Hepatocyte (in vitro differentiated cells): ENCODE data around the gene PLD2. TPM values are rescaled to one million over a fixed set of nuclear protein-coding genes. Genes with fewer than 3 reads are reported as not detected.
A peak's percentile ranks its signal among the peaks of the same experiment; 100 is the strongest.
"Not testable (repeated sequence)": the region's sequence is repeated elsewhere in the genome, so short reads cannot be mapped to it uniquely, and the experiment has no call there.

ENCODE experiments used
- DNase-seq: peaks from one replicate; pipeline ENCODE4 v3.0.0-alpha.2; 2016; ENCODE audit warnings: low spot score
- H2AFZ ChIP-seq: fragments of 200-600 bp; sonication (generic); 2 replicates; pipeline ENCODE4 v1.6.0; 2016; ENCODE audit warnings: antibody characterized with exemption, mild to moderate bottlenecking
- H3K27ac ChIP-seq: fragments of 200-600 bp; sonication (generic); 2 replicates; pipeline ENCODE4 v1.5.1; 2016; ENCODE audit warnings: mild to moderate bottlenecking
- H3K27me3 ChIP-seq: fragments of 200-600 bp; sonication (generic); 2 replicates; pipeline ENCODE4 v1.6.1; 2016
- H3K36me3 ChIP-seq: fragments of 200-600 bp; sonication (generic); replicated peaks from 2 replicates; pipeline ENCODE4 v1.5.1; 2016; ENCODE audit warnings: low read depth; ENCODE audit not compliant: insufficient read depth
- H3K4me1 ChIP-seq: fragments of 200-600 bp; sonication (generic); 2 replicates; pipeline ENCODE4 v1.5.1; 2016; ENCODE audit warnings: mild to moderate bottlenecking, moderate library complexity; ENCODE audit not compliant: insufficient read depth
- H3K4me2 ChIP-seq: fragments of 200-600 bp; sonication (generic); 2 replicates; pipeline ENCODE4 v1.6.0; 2016
- H3K4me3 ChIP-seq: fragments of 200-600 bp; sonication (generic); 2 replicates; pipeline ENCODE4 v1.5.1; 2016; ENCODE audit warnings: mild to moderate bottlenecking
- H3K79me2 ChIP-seq: fragments of 200-600 bp; sonication (generic); 2 replicates; pipeline ENCODE4 v1.6.0; 2017; ENCODE audit warnings: mild to moderate bottlenecking
- H3K9me2 ChIP-seq: fragments of 200-600 bp; sonication (generic); replicated peaks from 2 replicates; pipeline ENCODE4 v1.6.0; 2017; ENCODE audit warnings: mild to moderate bottlenecking; ENCODE audit not compliant: insufficient read depth
- H3K9me3 ChIP-seq: fragments of 200-600 bp; sonication (generic); 2 replicates; pipeline ENCODE4 v1.5.1; 2016; ENCODE audit warnings: low read depth, mild to moderate bottlenecking
- H4K20me1 ChIP-seq: fragments of 200-600 bp; sonication (generic); 2 replicates; pipeline ENCODE4 v1.6.0; 2016; ENCODE audit warnings: mild to moderate bottlenecking; ENCODE audit not compliant: insufficient read depth, poor library complexity, severe bottlenecking
- EZH2 ChIP-seq: fragments of 200-600 bp; sonication (generic); IDR thresholded peaks from 2 replicates; pipeline ENCODE4 v1.6.1; 2016; ENCODE audit warnings: antibody characterized with exemption, mild to moderate bottlenecking, borderline replicate concordance
- EZH2phosphoT487 ChIP-seq: fragments of 200-600 bp; sonication (generic); IDR thresholded peaks from one replicate; pipeline ENCODE4 v1.6.1; 2018; ENCODE audit warnings: antibody characterized with exemption, mild to moderate bottlenecking, low read depth, moderate library complexity; ENCODE audit not compliant: unreplicated experiment, severe bottlenecking
- WGBS: methylation state at CpG from one replicate; pipeline ENCODE4 v1.1.6; 2016; ENCODE audit warnings: low lambda C conversion rate; ENCODE audit errors: missing lambda C conversion rate; 5-methylcytosine and 5-hydroxymethylcytosine counted together
- polyA plus RNA-seq: library from polyadenylated mRNA; unstranded; fragments of >200 nt; fragmentation: Nextera tagmentation; extraction: Ambion mirVana; gene quantifications from 2 replicates; pipeline ENCODE4 v1.2.1, GENCODE V29; 2016
- total RNA-seq: library from RNA; depleted of rRNA; stranded (reverse); fragments of >200 nt; gene quantifications from 2 replicates; pipeline ENCODE4 v1.2.3, GENCODE V29; 2014
- TF ChIP-seq, protein P1 (sequence below): fragments of 200-600 bp; sonication (generic); IDR thresholded peaks from 2 replicates; pipeline ENCODE4 v1.5.1; 2016; ENCODE audit warnings: antibody characterized with exemption, mild to moderate bottlenecking; ENCODE audit not compliant: poor library complexity

Gene PLD2
- total and polyA plus RNA-seq, 2 experiments from 2014 or later = 21.8 to 25.2 TPM

DNA sequence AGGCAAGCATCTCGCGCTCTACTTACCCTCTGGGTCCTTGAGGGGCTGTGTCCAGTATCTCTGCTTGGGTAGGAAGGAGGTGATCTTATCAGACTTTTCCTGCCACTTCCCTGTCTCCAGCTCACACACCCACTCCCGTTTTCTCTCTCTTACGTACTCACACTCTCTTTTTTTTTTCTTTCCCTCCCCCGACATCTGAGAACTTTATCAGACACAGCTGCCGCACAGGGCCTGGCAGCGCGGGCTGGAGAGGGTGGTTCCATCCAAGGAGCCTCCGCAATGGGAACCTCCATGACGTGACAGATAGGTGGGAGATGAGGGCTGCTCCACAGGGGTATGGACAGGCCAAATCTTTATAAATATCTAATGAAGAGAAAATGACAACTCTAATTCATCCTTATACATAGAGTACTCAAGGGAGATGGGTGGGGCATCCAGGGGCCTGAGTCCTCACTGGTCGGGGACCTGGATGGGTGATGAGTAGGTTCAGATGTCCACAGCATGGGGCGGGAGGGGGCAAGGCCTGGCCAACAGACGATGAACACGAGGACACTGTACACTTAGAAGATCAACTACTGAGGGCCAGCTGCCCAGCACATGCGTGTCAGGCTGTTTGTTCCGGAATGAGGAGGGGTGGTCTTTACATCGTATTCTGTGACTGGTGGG lies 49.5 kb downstream of the PLD2 start:
- H3K36me3 ChIP-seq = no peaks in the 10 kb centered on the region
- peaks cover 54% of the 10 kb centered on the region for H3K79me2 ChIP-seq
- H3K4me3 ChIP-seq = no peak overlapping the region
- peaks cover 25% of the 10 kb centered on the region for H3K4me1 ChIP-seq
- no peaks in the 10 kb centered on the region for H3K27me3 ChIP-seq
- no peaks in the 10 kb centered on the region for H3K9me2 ChIP-seq
- DNase-seq = no peak
- TF ChIP-seq EZH2 (no peak), EZH2phosphoT487 (no peak)
- TF ChIP-seq, protein P1, sequence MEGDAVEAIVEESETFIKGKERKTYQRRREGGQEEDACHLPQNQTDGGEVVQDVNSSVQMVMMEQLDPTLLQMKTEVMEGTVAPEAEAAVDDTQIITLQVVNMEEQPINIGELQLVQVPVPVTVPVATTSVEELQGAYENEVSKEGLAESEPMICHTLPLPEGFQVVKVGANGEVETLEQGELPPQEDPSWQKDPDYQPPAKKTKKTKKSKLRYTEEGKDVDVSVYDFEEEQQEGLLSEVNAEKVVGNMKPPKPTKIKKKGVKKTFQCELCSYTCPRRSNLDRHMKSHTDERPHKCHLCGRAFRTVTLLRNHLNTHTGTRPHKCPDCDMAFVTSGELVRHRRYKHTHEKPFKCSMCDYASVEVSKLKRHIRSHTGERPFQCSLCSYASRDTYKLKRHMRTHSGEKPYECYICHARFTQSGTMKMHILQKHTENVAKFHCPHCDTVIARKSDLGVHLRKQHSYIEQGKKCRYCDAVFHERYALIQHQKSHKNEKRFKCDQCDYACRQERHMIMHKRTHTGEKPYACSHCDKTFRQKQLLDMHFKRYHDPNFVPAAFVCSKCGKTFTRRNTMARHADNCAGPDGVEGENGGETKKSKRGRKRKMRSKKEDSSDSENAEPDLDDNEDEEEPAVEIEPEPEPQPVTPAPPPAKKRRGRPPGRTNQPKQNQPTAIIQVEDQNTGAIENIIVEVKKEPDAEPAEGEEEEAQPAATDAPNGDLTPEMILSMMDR = no peak
- H3K27ac ChIP-seq = no peak overlapping the region
- no peaks in the 10 kb centered on the region for H3K9me3 ChIP-seq
- WGBS = 80% methylated on average over 17 of the region's 17 CpGs
- no peaks in the 10 kb centered on the region for H4K20me1 ChIP-seq
- H2AFZ ChIP-seq = no peak overlapping the region
- H3K4me2 ChIP-seq = no peak overlapping the region

DNA sequence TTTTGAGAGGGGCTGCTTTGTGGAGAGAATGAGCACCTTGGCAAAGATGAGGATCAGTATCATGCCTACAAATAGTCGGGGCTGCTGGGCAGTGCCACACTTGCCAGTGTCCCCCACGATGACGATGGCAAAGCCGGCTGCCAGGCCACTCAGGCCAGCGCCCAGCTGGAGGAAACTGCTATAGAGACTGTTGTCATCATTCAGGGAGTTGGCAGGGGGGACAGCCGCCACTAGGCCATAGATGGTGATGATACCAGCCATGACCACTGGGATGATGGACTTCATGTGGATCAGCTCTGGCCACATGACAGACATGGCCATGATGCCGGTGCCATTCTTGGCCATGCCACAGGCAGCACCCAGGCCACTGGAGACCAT lies 50.0 kb downstream of the PLD2 start:
- H3K27ac ChIP-seq = no peak overlapping the region
- no peaks in the 10 kb centered on the region for H3K9me2 ChIP-seq
- no peaks in the 10 kb centered on the region for H3K9me3 ChIP-seq
- no peak overlapping the region for H3K4me3 ChIP-seq
- 97% methylated on average over 7 of the region's 7 CpGs for WGBS
- no peaks in the 10 kb centered on the region for H3K36me3 ChIP-seq
- H3K4me2 ChIP-seq = no peak overlapping the region
- H3K27me3 ChIP-seq = no peaks in the 10 kb centered on the region
- H3K4me1 ChIP-seq = peaks cover 23% of the 10 kb centered on the region
- TF ChIP-seq, protein P1 = no peak
- TF ChIP-seq EZH2phosphoT487 = no peak
- no peak for TF ChIP-seq EZH2
- H4K20me1 ChIP-seq = no peaks in the 10 kb centered on the region
- no peak overlapping the region for H2AFZ ChIP-seq
- DNase-seq = no peak
- H3K79me2 ChIP-seq = peaks cover 56% of the 10 kb centered on the region

DNA sequence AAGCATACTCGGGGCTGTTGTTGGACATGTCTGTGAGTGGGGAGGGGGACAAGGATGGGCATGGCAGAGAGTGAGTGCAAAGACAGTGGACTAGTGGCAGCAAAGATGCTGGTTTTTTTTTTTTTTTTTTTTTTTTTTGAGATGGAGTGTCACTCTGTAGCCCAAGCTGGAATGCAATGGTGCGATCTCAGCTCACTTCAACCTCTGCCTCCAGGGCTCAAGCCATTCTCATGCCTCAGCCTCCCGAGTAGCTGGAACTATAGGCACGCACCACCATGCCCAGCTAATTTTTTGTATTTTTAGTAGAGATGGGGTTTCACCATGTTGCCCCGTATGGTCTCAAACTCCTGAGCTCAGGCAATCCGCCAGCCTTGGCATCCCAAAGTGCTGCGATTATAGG lies 50.4 kb downstream of the PLD2 start:
- H4K20me1 ChIP-seq, H3K27me3 ChIP-seq, DNase-seq, H3K36me3 ChIP-seq, H3K9me2 ChIP-seq, H3K27ac ChIP-seq, H3K4me3 ChIP-seq, H3K9me3 ChIP-seq, H3K4me2 ChIP-seq, H2AFZ ChIP-seq: not testable (repeated sequence)
- Histone ChIP-seq H3K79me2 (peaks cover 56% of the 10 kb centered on the region), H3K4me1 (peaks cover 23% of the 10 kb centered on the region)
- 80% methylated on average over 7 of the region's 7 CpGs for WGBS

DNA sequence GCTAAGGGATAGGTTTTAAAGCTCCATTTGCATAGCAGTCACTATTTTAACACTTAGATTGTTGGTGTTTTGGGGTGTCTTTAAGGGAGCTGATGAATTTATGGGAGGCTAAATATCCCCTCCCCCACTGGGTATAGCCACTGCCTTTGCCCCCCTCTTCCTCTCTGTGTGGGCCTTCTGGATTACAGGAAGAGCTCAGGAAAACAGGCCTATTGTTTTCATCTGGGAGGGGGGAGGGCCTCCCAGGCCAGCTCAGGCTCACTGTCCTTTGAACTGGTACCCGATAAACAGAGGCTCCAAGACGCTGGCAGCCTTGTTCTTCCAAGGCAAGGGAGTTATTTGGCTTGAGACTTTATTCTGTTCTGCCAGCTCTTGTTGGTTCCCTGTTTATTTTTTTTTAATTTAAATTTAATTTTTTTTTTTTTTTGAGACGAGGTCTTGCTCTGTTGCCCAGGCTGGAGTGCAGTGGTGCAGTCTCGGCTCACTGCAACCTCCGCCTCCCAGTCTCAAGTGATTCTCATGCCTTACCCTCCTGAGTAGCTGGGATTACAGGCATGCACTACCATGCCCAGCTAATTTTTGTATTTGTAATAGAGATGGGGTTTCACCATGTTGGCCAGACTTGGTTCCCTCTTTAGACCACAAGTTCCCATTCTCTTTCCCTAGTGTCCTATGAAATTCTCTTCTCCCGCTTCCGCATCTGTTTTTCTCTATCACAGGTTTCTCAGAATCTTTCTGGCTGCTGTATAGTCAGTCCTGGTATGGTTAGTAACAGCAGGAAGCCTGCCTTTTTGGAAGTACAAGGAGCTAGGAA lies 51.3 kb downstream of the PLD2 start:
- WGBS = 43% methylated on average over 7 of the region's 7 CpGs
- H3K36me3 ChIP-seq = no peaks in the 10 kb centered on the region

More for the DNA sequence above, 51.3 kb downstream of the PLD2 start:
- Histone ChIP-seq H3K4me2 (peak overlapping the region; percentile 32), H3K4me3 (no peak overlapping the region), H3K9me3 (no peaks in the 10 kb centered on the region), H3K9me2 (no peaks in the 10 kb centered on the region), H3K4me1 (peaks cover 23% of the 10 kb centered on the region), H2AFZ (no peak overlapping the region), H4K20me1 (no peaks in the 10 kb centered on the region), H3K27ac (peak overlapping the region; percentile 48), H3K27me3 (no peaks in the 10 kb centered on the region), H3K79me2 (peaks cover 62% of the 10 kb centered on the region)
- TF ChIP-seq, protein P1 = no peak
- TF ChIP-seq EZH2 = no peak
- no peak for TF ChIP-seq EZH2phosphoT487
- DNase-seq = no peak
